ENCODE data around the gene ALKBH5.

DNA sequence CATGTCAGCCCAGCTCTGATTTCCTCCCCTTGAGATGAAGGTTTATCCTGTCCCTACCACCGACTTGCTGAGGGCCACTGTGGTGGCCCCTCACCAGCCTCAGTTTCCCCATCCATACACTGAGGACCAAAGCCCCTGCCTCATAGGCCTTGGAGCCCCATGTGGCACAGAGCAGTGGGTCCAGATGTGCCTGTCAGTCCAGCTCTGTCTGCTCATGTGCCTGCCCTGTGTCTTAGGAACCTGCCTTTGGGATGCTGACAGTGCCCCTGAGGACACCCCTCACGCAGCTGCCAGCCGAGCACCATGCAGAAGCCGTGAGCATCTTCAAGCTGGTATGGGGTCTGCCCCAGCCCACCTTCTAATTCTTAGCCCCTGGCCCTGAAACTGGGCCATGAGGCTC is 39.4 kb upstream of the ALKBH5 start:
- TF ChIP-seq, protein P1, sequence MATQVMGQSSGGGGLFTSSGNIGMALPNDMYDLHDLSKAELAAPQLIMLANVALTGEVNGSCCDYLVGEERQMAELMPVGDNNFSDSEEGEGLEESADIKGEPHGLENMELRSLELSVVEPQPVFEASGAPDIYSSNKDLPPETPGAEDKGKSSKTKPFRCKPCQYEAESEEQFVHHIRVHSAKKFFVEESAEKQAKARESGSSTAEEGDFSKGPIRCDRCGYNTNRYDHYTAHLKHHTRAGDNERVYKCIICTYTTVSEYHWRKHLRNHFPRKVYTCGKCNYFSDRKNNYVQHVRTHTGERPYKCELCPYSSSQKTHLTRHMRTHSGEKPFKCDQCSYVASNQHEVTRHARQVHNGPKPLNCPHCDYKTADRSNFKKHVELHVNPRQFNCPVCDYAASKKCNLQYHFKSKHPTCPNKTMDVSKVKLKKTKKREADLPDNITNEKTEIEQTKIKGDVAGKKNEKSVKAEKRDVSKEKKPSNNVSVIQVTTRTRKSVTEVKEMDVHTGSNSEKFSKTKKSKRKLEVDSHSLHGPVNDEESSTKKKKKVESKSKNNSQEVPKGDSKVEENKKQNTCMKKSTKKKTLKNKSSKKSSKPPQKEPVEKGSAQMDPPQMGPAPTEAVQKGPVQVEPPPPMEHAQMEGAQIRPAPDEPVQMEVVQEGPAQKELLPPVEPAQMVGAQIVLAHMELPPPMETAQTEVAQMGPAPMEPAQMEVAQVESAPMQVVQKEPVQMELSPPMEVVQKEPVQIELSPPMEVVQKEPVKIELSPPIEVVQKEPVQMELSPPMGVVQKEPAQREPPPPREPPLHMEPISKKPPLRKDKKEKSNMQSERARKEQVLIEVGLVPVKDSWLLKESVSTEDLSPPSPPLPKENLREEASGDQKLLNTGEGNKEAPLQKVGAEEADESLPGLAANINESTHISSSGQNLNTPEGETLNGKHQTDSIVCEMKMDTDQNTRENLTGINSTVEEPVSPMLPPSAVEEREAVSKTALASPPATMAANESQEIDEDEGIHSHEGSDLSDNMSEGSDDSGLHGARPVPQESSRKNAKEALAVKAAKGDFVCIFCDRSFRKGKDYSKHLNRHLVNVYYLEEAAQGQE (IDR thresholded peaks at IDR 0.05; ENCODE audit: borderline replicate concordance): no peak
- no peak for TF ChIP-seq POLR2AphosphoS5 (IDR thresholded peaks at IDR 0.05)
- no peak for TF ChIP-seq TAF1 (IDR thresholded peaks at IDR 0.05; ENCODE audit: low read depth)
- TF ChIP-seq, protein P2, sequence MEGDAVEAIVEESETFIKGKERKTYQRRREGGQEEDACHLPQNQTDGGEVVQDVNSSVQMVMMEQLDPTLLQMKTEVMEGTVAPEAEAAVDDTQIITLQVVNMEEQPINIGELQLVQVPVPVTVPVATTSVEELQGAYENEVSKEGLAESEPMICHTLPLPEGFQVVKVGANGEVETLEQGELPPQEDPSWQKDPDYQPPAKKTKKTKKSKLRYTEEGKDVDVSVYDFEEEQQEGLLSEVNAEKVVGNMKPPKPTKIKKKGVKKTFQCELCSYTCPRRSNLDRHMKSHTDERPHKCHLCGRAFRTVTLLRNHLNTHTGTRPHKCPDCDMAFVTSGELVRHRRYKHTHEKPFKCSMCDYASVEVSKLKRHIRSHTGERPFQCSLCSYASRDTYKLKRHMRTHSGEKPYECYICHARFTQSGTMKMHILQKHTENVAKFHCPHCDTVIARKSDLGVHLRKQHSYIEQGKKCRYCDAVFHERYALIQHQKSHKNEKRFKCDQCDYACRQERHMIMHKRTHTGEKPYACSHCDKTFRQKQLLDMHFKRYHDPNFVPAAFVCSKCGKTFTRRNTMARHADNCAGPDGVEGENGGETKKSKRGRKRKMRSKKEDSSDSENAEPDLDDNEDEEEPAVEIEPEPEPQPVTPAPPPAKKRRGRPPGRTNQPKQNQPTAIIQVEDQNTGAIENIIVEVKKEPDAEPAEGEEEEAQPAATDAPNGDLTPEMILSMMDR (IDR thresholded peaks at IDR 0.05; ENCODE audit: poor library complexity, severe bottlenecking): no peak
- TF ChIP-seq MXI1 (conservative IDR thresholded peaks at IDR 0.05; ENCODE audit: poor library complexity, severe bottlenecking): no peak
- no peak for TF ChIP-seq RAD21 (conservative IDR thresholded peaks at IDR 0.05)
- no peak for TF ChIP-seq EZH2 (IDR thresholded peaks at IDR 0.05; ENCODE audit: borderline replicate concordance, insufficient read depth, low read length, poor library complexity, severe bottlenecking)

Measured in neural cell (in vitro differentiated cells).